ENCODE results near the gene PEPD. TPM values are rescaled to one million over a fixed set of nuclear protein-coding genes. Genes with fewer than 3 reads are reported as not detected.

The PEPD gene
- total RNA-seq, 4 donors from 2014 or later, result 40.1 to 61.4 (median 53.4) TPM

GRCh38 chr19:33553530-33554310 is 32.1 kb upstream of the PEPD start:
- Histone ChIP-seq H3K4me3 (no peak overlapping the region), H3K9me3 (no peaks in the 10 kb centered on the region), H3K36me3 (no peaks in the 10 kb centered on the region), H3K27me3 (peaks cover 0 to 8% (median 0%) of the 10 kb centered on the region in 4 donors), H3K4me1 (peaks cover 0 to 11% (median 0%) of the 10 kb centered on the region in 3 donors), H3K27ac (no peak overlapping the region)
- no peak for DNase-seq
- no peak for TF ChIP-seq POLR2A (IDR thresholded peaks at IDR 0.05)
- TF ChIP-seq CTCF (IDR thresholded peaks at IDR 0.05), result no peak
- intact Hi-C loops (cut with DNase I), result no loop called here
- WGBS, 2 donors, result 78 to 82% methylated on average over 7 to 10 of the region's 17 CpGs

DNA sequence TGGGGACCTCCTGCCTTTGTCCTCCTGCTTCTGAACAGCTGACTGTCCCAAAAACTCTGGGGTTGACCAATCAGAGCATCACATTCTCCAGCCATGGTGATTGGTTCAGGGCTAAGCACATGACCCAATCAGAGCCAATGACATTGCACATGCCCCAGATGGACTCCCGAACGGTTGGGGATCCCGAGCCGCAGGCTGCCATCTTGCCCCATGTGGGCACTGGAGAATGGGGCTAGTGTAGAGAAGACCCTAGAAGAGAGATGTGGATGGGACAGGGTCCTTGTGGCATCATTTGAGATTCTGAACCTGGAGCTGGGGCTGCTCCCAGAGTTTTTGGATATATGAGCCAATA is 31.3 kb upstream of the PEPD start:
- H3K27ac ChIP-seq, result no peak overlapping the region
- no peak for TF ChIP-seq CTCF (IDR thresholded peaks at IDR 0.05)
- TF ChIP-seq POLR2A (IDR thresholded peaks at IDR 0.05), result no peak
- no peaks in the 10 kb centered on the region for H3K9me3 ChIP-seq
- peaks cover 0 to 3% (median 0%) of the 10 kb centered on the region in 3 donors for H3K4me1 ChIP-seq
- no peaks in the 10 kb centered on the region for H3K36me3 ChIP-seq
- WGBS, 2 donors, result no CpG with 5 or more reads among the region's 4 CpGs
- intact Hi-C loops (cut with DNase I), result no loop called here
- peaks cover 0 to 8% (median 0%) of the 10 kb centered on the region in 4 donors for H3K27me3 ChIP-seq
- no peak overlapping the region for H3K4me3 ChIP-seq
- no peak for DNase-seq

- TF ChIP-seq POLR2A (IDR thresholded peaks at IDR 0.05), result no peak
- TF ChIP-seq CTCF (IDR thresholded peaks at IDR 0.05), result no peak
- H3K9me3 ChIP-seq, result no peaks in the 10 kb centered on the region
- 80 to 82% methylated on average over 8 to 18 of the region's 18 CpGs for WGBS, 2 donors
These were observed 30.8 kb upstream of the PEPD start for GRCh38 chr19:33552191-33552927.

GRCh38 chr19:33551676-33552075 is 30.1 kb upstream of the PEPD start:
- WGBS, 2 donors, result 70 to 100% methylated on average over 1 to 2 of the region's 6 CpGs
- no peaks in the 10 kb centered on the region for H3K4me1 ChIP-seq
- H3K4me3 ChIP-seq, result no peak overlapping the region
- H3K27me3 ChIP-seq, result peaks cover 0 to 13% (median 0%) of the 10 kb centered on the region in 4 donors
- no peaks in the 10 kb centered on the region for H3K9me3 ChIP-seq
- TF ChIP-seq CTCF (IDR thresholded peaks at IDR 0.05) (no peak), POLR2A (IDR thresholded peaks at IDR 0.05) (no peak)
- intact Hi-C loops (cut with DNase I), result no loop called here
- H3K36me3 ChIP-seq, result no peaks in the 10 kb centered on the region
- no peak for DNase-seq
- H3K27ac ChIP-seq, result no peak overlapping the region

More at GRCh38 chr19:33552191-33552927, 30.8 kb upstream of the PEPD start:
- H3K27ac ChIP-seq, result no peak overlapping the region
- H3K27me3 ChIP-seq, result peaks cover 0 to 8% (median 0%) of the 10 kb centered on the region in 4 donors
- no peak overlapping the region for H3K4me3 ChIP-seq
- H3K36me3 ChIP-seq, result no peaks in the 10 kb centered on the region
- no peaks in the 10 kb centered on the region for H3K4me1 ChIP-seq
- no peak for DNase-seq
- intact Hi-C loops (cut with DNase I), result no loop called here

GRCh38 chr19:33550768-33551167 is 29.2 kb upstream of the PEPD start:
- H3K27me3 ChIP-seq, result peaks cover 0 to 14% (median 0%) of the 10 kb centered on the region in 4 donors
- TF ChIP-seq POLR2A (IDR thresholded peaks at IDR 0.05), result no peak
- no peak for TF ChIP-seq CTCF (IDR thresholded peaks at IDR 0.05)
- H3K9me3 ChIP-seq, result no peaks in the 10 kb centered on the region
- intact Hi-C loops (cut with DNase I), result no loop called here
- no peaks in the 10 kb centered on the region for H3K4me1 ChIP-seq
- WGBS, 2 donors, result 80 to 91% methylated on average over 4 of the region's 5 CpGs
- H3K36me3 ChIP-seq, result no peaks in the 10 kb centered on the region
- DNase-seq, result no peak
- no peak overlapping the region for H3K4me3 ChIP-seq
- H3K27ac ChIP-seq, result no peak overlapping the region

Data from esophagus squamous epithelium (tissue), 5 donors.